ENCODE results near the gene LPCAT3.
"Not testable (repeated sequence)": the region's sequence is repeated elsewhere in the genome, so short reads cannot be mapped to it uniquely, and the experiment has no call there.

Gene LPCAT3, protein sequence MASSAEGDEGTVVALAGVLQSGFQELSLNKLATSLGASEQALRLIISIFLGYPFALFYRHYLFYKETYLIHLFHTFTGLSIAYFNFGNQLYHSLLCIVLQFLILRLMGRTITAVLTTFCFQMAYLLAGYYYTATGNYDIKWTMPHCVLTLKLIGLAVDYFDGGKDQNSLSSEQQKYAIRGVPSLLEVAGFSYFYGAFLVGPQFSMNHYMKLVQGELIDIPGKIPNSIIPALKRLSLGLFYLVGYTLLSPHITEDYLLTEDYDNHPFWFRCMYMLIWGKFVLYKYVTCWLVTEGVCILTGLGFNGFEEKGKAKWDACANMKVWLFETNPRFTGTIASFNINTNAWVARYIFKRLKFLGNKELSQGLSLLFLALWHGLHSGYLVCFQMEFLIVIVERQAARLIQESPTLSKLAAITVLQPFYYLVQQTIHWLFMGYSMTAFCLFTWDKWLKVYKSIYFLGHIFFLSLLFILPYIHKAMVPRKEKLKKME

GRCh38 chr12:7018350-7019042, at the start of gene LPCAT3:
Gene LPCAT3, minus strand, starts transcription at chr12:7018476. Its CDS starts 52 bp downstream, at chr12:7018424.
- peak; percentile 90 to 97 (median 92) for DNase-seq

DNA sequence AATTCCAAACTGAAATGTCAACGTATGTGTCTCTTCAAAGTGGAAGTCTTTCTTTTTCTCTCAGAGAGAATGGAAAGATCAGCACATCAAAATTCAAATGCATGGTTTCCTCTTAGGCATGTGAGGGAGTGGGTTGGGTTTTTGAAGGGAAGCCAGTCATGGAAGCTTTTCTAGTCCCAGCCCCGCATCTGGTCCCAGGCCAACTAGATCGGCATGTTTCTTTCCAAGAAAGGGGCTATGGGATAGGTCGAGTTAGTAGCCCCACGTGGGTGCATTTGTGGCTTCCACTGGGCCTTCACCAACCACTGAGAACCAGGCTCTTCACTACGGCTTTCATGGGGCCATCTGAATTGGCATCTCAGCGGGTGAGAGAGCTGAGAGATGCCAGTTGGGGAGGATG, 48.8 kb upstream of the LPCAT3 start:
- DNase-seq: no peak

GRCh38 chr12:7066596-7066995, 48.3 kb upstream of the LPCAT3 start:
- no peak for DNase-seq

DNA sequence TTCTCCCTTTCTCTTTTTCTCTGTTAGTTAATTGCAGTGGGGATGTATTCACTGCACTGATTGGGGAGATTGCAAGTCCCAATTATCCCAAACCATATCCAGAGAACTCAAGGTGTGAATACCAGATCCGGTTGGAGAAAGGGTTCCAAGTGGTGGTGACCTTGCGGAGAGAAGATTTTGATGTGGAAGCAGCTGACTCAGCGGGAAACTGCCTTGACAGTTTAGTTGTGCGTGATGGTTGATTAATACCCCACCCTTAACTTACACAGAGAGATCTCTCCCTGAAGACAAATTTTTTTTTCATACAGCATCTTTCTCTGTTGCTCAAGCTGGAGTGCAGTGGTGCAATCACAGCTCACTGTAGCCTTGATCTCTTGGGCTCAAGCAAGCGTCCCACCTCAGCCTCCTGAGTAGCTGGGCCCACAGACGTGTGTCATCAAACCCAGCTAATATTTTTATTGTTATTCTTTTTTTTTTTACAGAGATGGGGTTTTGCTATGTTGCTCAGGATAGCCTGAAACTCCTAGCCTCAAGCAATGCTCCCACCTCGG, 46.9 kb upstream of the LPCAT3 start:
- DNase-seq: no peak

GRCh38 chr12:7064516-7064915, 46.2 kb upstream of the LPCAT3 start:
- no peak for DNase-seq

DNA sequence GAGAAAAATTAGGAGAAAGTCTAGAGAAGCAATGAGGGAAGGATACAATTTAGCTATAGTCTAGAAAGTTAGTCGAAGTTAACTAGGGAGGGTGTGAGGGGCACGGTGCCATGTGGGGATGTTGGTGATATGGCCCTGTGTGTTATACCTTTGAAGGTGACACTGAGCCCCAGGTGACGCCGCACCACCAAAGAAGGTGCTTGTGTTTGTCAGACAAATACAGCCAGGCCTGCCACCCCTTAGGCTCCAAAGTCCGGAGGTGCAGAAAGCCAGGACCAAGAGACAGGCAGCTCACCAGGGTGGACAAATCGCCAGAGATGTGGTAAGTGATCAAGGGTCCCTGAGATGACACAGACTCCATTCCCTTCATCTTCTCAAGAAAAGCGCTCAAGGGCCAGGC, 43.3 kb upstream of the LPCAT3 start:
- no peak for DNase-seq

DNA sequence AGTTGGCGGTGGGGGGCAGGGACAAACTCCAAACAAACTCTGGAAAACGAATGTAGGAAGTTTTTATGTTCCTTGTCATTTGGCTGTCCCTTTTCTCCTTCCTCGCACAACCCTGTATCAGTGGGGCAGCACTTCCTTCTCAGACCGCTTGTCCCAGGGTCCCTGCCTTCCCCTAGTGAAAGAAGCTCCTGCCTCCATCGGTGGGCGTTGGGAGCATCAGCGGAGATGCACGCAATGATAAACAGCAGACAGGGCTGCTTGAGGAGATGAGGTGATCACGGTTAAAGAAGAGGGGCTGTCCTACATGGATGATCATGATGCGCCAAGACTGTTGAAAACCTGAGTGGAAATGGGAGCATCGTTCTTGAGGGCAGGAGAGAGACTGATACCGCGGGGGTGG, 42.9 kb upstream of the LPCAT3 start:
- no peak for DNase-seq

DNA sequence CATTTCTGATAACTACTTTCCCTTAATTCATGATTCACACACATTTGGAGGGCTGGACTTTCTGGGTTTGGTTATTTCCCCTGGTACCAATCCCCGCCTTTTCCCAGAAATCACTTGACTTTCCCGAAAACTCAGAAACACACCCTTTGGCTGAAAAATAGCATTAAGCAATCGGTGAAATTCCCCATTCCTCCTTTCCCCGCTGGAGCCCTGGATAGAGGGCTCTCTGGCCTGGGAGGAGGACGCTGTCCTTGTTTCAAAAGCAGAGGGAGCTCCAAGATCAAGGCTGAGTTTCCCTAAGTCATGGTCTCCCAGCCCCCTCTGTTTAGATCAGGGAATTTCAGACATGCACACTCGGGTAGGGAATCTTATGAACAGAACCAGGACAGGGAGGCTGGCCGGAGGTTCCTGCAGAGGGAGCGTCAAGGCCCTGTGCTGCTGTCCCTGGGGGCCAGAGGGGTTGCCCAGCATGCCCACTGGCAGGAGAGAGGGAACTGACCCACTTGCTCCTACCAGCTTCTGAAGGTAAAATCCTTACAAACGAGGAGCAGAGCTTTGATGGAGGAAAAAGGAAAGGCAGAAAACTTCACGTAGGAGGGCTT, 42.2 kb upstream of the LPCAT3 start, which contains the start of gene C1S:
Gene C1S, plus strand, starts transcription at position 366 of the 602 bp plus-strand sequence. CDS start 1,195 bp downstream, outside the sequence.
- DNase-seq: no peak

DNA sequence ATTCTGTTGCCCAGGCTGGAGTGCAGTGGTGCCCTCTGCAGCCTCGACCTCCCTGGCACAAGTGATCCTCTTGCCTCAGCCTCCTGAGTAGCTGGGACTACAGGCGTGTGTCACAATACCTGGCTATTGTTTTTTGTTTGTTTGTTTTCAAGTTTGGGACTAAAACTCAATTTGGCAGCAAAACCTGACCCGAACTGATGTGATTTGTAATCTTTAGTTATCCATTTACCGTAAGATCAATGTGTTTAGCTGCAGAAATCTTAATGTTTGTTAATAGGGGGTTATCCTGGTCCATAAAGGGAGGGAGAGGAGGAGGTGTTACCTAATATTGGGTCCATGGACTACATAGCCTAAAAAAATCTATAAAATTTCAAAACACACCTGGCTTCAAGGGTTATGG, 41.5 kb upstream of the LPCAT3 start:
- no peak for DNase-seq

- DNase-seq: no peak
Measured at GRCh38 chr12:7058850-7059395, 40.6 kb upstream of the LPCAT3 start.

GRCh38 chr12:7058163-7058845, 40.0 kb upstream of the LPCAT3 start:
- no peak for DNase-seq

DNA sequence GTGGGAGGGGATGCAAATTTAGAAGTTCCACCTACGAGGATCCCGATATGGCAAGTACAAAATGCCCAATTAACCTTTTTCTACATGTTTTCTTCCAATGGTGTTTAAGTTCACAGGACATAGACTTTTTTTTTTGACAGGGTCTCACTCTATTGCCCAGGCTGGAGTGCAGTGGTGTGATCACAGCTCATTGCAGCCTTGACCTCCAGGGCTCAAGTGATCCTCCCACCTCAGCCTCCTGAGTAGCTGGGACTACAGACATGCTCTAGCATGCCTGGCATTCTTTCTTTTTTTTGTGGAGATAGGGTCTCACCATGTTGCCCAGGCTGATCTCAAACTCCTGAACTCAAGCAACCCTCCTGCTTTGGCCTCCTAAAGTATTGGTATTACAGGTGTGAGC, 37.5 kb upstream of the LPCAT3 start:
- DNase-seq: not testable (repeated sequence)

DNA sequence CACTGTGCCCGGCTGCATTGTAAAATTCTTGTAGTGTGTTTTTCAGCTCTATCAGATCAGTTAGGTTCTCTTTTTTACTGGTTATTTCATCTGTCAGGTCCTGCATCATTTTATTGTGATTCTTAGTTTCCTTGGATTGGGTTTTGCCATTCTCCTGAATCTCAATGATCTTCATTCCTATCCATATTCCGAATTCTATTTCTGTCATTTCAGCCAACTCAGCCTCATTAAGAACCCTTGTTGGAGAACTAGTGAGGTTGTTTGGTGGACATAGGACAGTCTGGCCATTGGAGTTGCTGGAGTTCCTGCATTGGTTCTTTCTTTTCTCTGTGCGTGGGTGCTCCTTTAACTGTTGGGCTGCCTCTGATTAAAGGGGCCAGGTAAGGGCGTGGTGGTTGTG, 36.6 kb upstream of the LPCAT3 start:
- no peak for DNase-seq

DNA sequence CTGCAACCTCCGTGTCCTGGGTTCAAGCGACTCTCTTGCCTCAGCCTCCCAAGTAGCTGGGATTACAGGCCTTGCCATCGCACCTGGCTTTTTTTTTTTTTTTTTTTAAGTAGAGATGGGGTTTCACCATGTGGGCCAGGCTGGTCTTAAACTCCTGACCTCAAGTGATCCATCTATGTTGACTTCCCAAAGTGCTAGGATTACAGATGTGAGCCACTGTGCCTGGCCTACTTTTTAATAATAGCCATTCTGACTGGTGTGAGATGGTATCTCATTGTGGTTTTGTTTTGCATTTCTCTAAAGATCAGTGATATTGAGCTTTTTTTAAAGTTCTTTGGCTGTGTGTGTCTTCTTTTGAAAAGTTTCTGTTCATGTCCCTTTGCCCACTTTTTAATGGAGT, 31.7 kb upstream of the LPCAT3 start:
- DNase-seq: not testable (repeated sequence)

DNA sequence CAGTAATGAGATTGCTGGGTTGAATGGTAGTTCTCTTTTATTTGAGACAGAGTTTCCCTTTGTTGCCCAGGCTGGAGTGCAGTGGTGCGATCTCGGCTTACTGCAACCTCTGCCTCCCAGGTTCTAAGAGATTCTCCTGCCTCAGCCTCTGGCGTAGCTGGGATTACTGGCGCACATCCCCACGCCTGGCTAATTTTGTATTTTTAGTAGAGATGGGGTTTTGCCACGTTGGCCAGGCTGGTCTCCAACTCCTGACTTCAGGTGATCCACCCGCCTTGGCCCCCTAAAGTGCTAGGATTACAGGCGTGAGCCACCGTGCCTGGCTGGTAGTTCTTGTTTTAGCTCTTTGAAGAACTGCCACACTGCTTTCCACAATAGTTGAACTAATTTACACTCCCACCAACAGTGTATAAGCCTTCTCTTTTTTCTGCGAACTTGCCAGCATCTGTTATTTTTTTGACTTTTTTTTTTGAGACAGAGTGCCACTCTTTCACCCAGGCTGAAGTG, 31.2 kb upstream of the LPCAT3 start:
- not testable (repeated sequence) for DNase-seq

- DNase-seq: no peak
Measured at GRCh38 chr12:7047306-7047705, 29.0 kb upstream of the LPCAT3 start.

DNA sequence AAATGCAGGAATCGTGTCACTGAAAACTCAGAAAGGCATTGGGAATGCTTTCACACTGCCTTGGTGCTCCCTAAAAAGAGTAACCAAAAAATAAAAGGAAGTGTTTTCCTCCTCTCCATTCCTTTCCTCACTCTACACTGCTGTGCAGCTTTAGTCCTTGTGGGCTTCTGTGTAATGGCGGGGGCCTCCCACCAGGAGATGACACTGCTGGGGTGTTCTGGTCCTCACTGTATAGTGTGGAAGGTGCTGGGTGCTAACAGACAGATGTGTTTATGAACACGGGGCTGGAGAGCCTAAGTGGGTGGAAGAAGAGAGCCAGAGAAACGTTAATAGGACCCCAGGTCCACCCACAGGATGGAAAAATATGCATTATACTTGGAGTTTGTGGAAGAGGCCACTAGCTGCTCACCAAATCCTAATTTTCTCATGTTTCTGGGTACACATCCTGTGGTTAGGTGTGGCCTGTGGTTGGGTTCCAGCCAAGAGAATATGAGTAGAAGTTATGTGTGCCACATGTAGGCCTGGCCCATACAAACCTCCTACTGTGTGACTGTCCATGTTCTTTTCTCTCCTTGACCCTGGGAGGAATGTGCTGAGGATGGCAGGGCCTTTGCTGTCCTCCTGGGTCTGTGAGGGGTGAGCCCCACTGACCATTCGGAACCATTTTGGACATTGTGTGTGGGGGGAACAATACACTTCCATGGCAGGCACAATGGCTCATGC, 28.3 kb upstream of the LPCAT3 start:
- no peak for DNase-seq

DNA sequence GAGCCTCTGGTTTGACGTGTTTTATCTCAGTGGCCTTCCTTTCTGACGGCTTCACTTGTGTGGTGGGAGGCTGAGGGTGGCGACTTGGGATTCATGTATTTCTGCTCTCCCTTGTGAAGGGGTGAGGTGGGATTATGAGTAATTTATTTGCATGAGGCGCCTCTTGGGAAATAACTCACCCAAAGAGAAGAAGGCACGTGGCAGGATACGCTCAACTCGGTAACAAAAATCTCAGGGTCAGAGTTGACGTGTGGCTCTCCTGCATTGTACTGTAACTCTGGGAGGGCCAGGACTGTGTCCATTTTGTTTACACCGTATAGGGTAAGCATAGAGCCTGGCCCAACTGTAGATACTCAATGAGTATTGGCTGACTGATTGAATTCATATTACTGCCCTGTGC, 27.6 kb upstream of the LPCAT3 start:
- DNase-seq: no peak

DNA sequence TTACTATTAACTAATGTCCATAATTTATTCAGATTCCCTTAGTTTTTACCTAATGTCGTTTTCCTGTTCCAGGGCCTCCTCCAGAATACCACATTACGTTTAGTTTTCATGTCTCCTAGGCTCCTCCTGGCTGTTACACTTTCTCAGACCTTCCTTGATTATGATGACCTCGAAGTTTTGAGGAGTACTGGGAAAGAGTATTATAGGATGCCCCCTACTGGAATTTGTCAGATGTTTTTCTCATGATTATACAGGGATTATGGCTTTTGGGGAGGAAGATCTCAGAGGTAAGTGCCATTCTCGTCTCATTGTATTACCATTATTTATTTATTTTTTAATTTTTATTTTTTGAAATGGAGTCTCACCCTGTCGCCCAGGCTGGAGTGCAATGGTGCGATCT, 24.6 kb upstream of the LPCAT3 start:
- DNase-seq: no peak

DNA sequence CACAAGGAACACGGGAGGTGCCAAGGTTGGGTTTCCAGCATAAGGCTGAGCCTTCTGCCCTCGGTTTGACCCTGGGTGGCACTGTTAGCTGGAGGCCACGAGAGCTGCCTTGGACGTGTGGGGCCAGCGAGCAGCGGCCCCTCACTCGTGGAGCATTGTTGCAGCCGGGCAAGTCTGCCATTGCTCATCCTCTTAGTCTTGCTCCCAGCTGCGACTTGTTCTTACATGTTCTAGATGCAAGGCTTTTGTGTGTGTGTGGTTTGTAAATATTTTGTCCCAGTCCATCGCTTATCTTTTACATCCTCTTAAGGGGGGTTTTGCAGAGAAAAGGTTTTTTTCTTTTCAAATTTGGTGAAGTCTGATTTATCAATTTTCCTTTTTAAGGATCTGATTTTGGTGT, 21.1 kb upstream of the LPCAT3 start:
- no peak for DNase-seq

GRCh38 chr12:7038591-7038990, 20.3 kb upstream of the LPCAT3 start:
- DNase-seq: no peak

DNA sequence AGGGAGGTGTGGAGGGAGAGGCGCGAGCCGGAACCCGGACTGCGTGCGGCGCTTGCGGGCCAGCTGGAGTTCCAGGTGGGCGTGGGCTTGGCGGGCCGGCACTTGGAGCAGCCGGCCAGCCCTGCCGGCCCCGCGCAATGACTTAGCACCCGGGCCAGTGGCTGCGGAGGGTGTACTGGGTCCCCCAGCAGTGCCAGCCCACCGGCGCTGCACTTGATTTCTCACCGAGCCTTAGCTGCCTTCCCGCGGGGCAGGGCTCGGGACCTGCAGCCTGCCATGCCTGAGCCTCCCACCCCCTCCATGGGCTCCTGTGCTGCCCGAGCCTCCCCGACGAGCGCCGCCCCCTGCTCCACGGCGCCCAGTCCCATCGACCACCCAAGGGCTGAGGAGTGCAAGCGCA, 19.1 kb upstream of the LPCAT3 start:
- DNase-seq: not testable (repeated sequence)
